Measurements from ENCODE around the gene AP2A1. TPM values are rescaled to one million over a fixed set of nuclear protein-coding genes. Genes with fewer than 3 reads are reported as not detected.

The AP2A1 gene
- total and polyA plus RNA-seq, 4 donors = 20.1 to 123 (median 57.5) TPM

DNA sequence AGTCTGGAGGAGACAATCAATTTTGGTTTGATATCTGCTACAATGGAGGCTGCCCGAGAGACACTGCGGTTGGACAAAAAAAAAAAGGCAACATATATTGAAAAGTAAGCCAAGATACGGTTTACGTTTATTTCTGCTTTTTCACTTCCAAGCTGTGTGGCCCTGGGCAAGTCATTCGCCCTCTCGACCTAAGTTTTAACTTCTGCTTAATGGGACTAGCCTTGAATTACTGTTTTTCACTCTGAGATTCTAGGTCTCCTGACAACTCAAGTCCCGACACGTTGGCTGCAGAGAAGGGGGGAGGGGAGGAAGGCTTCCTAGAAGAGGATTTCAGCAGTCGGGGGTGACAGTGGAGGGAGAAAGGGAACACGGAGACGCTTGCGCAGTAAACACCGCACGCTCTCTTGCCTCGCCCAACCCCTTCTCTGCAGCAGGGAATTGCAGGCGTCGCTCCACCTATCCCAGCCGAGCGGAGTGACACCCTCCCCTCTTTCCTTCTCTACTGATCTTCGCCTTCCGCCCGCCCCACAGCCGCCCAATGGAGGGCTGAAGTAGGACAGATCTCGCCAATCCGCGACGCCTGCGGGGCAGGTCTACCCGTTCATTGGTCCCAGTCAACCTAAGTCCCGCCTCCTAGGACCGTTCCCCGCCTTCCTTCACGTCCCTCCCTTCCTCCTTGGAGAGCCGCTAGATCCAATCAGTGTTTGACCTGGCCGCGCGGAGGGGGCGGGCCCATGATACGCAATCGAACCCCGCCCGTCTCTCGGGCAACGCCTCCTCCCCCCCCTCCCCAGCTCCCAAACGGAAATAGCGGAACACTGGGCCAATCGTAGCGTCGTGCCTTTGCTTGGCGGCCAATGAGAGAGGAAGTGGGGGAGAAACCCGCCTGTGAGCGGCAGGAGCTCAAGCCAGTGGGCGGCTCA, 533 bp upstream of the AP2A1 start (continued):
- peak; percentile 54 for TF ChIP-seq TAF1 (conservative IDR thresholded peaks at IDR 0.05)
- peak; percentile 98 for TF ChIP-seq SP1 (IDR thresholded peaks at IDR 0.05)
- TF ChIP-seq HNF4A (conservative IDR thresholded peaks at IDR 0.05) = peak in 1 of 2 donors; percentile 2
- TF ChIP-seq ZBTB33 (IDR thresholded peaks at IDR 0.05) = peak; percentile 63
- peak; percentile 26 for TF ChIP-seq YY1 (IDR thresholded peaks at IDR 0.05)
- TF ChIP-seq HNF4G (IDR thresholded peaks at IDR 0.05) = no peak
- TF ChIP-seq FOXA2 (IDR thresholded peaks at IDR 0.05) = no peak
- TF ChIP-seq NR2F2 (IDR thresholded peaks at IDR 0.05) = peak; percentile 56
- TF ChIP-seq RXRA (IDR thresholded peaks at IDR 0.05) = peak; percentile 44 to 46

- peak overlapping the region; percentile 73 to 74 for H3K27ac ChIP-seq (ENCODE audit: low read depth in 1 of 2, low read length in 2 of 2)
- H3K4me3 ChIP-seq (ENCODE audit: low read depth in 1 of 3, low read length in 3 of 3) = peak overlapping the region; percentile 81 to 96 (median 88)
- H3K27me3 ChIP-seq (ENCODE audit: control insufficient read depth in 4 of 4, insufficient read depth in 4 of 4, low read length in 3 of 4) = no peaks in the 10 kb centered on the region
- H3K9me3 ChIP-seq (ENCODE audit: control insufficient read depth in 4 of 4, low read length in 3 of 4) = no peaks in the 10 kb centered on the region
- H3K4me1 ChIP-seq (ENCODE audit: control insufficient read depth in 4 of 4, insufficient read depth in 4 of 4, low read length in 3 of 4) = peaks cover 2 to 28% (median 22%) of the 10 kb centered on the region in 4 donors
- peak overlapping the region; percentile 62 to 95 for H3K9ac ChIP-seq (ENCODE audit: low read depth in 1 of 2, low read length in 2 of 2)
- no peaks in the 10 kb centered on the region for H3K36me3 ChIP-seq (ENCODE audit: control insufficient read depth in 4 of 4, insufficient read depth in 3 of 4, low read depth in 1 of 4, low read length in 3 of 4)
- TF ChIP-seq JUND (IDR thresholded peaks at IDR 0.05) (no peak), SP1 (IDR thresholded peaks at IDR 0.05) (no peak), ATF3 (IDR thresholded peaks at IDR 0.05) (no peak), YY1 (IDR thresholded peaks at IDR 0.05) (no peak), MAX (IDR thresholded peaks at IDR 0.05) (no peak), FOXA2 (IDR thresholded peaks at IDR 0.05) (no peak), ZBTB33 (IDR thresholded peaks at IDR 0.05) (no peak), HNF4G (IDR thresholded peaks at IDR 0.05) (no peak), RXRA (IDR thresholded peaks at IDR 0.05) (no peak), GABPA (IDR thresholded peaks at IDR 0.05 in 1 of 2, conservative IDR thresholded peaks at IDR 0.05 in 1 of 2) (no peak), TAF1 (conservative IDR thresholded peaks at IDR 0.05) (no peak), FOXA1 (IDR thresholded peaks at IDR 0.05) (no peak), NR2F2 (IDR thresholded peaks at IDR 0.05) (no peak), EGR1 (IDR thresholded peaks at IDR 0.05; ENCODE audit: low read depth in 2 of 2) (no peak), HNF4A (conservative IDR thresholded peaks at IDR 0.05) (no peak), RAD21 (IDR thresholded peaks at IDR 0.05) (no peak)
- TF ChIP-seq, protein P1, sequence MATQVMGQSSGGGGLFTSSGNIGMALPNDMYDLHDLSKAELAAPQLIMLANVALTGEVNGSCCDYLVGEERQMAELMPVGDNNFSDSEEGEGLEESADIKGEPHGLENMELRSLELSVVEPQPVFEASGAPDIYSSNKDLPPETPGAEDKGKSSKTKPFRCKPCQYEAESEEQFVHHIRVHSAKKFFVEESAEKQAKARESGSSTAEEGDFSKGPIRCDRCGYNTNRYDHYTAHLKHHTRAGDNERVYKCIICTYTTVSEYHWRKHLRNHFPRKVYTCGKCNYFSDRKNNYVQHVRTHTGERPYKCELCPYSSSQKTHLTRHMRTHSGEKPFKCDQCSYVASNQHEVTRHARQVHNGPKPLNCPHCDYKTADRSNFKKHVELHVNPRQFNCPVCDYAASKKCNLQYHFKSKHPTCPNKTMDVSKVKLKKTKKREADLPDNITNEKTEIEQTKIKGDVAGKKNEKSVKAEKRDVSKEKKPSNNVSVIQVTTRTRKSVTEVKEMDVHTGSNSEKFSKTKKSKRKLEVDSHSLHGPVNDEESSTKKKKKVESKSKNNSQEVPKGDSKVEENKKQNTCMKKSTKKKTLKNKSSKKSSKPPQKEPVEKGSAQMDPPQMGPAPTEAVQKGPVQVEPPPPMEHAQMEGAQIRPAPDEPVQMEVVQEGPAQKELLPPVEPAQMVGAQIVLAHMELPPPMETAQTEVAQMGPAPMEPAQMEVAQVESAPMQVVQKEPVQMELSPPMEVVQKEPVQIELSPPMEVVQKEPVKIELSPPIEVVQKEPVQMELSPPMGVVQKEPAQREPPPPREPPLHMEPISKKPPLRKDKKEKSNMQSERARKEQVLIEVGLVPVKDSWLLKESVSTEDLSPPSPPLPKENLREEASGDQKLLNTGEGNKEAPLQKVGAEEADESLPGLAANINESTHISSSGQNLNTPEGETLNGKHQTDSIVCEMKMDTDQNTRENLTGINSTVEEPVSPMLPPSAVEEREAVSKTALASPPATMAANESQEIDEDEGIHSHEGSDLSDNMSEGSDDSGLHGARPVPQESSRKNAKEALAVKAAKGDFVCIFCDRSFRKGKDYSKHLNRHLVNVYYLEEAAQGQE (IDR thresholded peaks at IDR 0.05) = no peak
- TF ChIP-seq, protein P2, sequence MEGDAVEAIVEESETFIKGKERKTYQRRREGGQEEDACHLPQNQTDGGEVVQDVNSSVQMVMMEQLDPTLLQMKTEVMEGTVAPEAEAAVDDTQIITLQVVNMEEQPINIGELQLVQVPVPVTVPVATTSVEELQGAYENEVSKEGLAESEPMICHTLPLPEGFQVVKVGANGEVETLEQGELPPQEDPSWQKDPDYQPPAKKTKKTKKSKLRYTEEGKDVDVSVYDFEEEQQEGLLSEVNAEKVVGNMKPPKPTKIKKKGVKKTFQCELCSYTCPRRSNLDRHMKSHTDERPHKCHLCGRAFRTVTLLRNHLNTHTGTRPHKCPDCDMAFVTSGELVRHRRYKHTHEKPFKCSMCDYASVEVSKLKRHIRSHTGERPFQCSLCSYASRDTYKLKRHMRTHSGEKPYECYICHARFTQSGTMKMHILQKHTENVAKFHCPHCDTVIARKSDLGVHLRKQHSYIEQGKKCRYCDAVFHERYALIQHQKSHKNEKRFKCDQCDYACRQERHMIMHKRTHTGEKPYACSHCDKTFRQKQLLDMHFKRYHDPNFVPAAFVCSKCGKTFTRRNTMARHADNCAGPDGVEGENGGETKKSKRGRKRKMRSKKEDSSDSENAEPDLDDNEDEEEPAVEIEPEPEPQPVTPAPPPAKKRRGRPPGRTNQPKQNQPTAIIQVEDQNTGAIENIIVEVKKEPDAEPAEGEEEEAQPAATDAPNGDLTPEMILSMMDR (IDR thresholded peaks at IDR 0.05; ENCODE audit: low read depth, low read length, missing input control) = no peak
- WGBS = under 1% methylated on average over 9 of the region's 9 CpGs
- no peak for DNase-seq (ENCODE audit: low spot score)
Measured at GRCh38 chr19:49767381-49767780, 580 bp downstream of the AP2A1 start.

All from liver (tissue), 9 donors.